Fibroblast of lung (primary cell): ENCODE results near the gene KCNMB3. TPM values are rescaled to one million over a fixed set of nuclear protein-coding genes. Genes with fewer than 3 reads are reported as not detected.

ENCODE experiments used
- DNase-seq, 2 donors: peaks; one replicate each; pipeline versions ENCODE4 v3.0.0 to v3.0.0-alpha.2; 2010; ENCODE audit warnings: low read depth in 2 of 2
- H2AFZ ChIP-seq: 2 replicates; pipeline ENCODE4 v1.5.1; 2012; ENCODE audit warnings: low read length, control low read depth, inconsistent platforms
- H3K27ac ChIP-seq: 2 replicates; pipeline ENCODE4 v1.5.1; 2011; ENCODE audit warnings: low read length, control low read depth; ENCODE audit not compliant: insufficient read depth
- H3K27me3 ChIP-seq: 2 replicates; pipeline ENCODE4 v1.5.1; 2011; ENCODE audit warnings: mild to moderate bottlenecking, low read length; ENCODE audit not compliant: control insufficient read depth, insufficient read depth
- H3K36me3 ChIP-seq: 2 replicates; pipeline ENCODE4 v1.5.1; 2011; ENCODE audit warnings: low read length; ENCODE audit not compliant: control insufficient read depth, insufficient read depth
- H3K4me1 ChIP-seq: 2 replicates; pipeline ENCODE4 v1.5.1; 2011; ENCODE audit warnings: low read length; ENCODE audit not compliant: control insufficient read depth, insufficient read depth; ENCODE audit errors: extremely low read depth
- H3K4me2 ChIP-seq: 2 replicates; pipeline ENCODE4 v1.5.1; 2011; ENCODE audit warnings: low read length, control low read depth; ENCODE audit not compliant: insufficient read depth; ENCODE audit errors: extremely low read depth
- H3K4me3 ChIP-seq, 4 experiments: fragments of 200-600 bp in 1 of 4; sonication (generic) in 1 of 4; replicated peaks in 1 of 4; 2 replicates each; pipeline ENCODE4 v1.5.1; 2011 to 2016; ENCODE audit warnings: low read length in 4 of 4, low read depth in 3 of 4, mild to moderate bottlenecking in 3 of 4, control low read depth in 2 of 4, inconsistent platforms in 1 of 4, mixed read lengths in 1 of 4; ENCODE audit not compliant: insufficient read depth in 1 of 4; ENCODE audit errors: control extremely low read depth in 1 of 4
- H3K79me2 ChIP-seq: 2 replicates; pipeline ENCODE4 v1.5.1; 2012; ENCODE audit warnings: mild to moderate bottlenecking, low read length, inconsistent platforms; ENCODE audit not compliant: control insufficient read depth, insufficient read depth
- H3K9ac ChIP-seq: 2 replicates; pipeline ENCODE4 v1.5.1; 2011; ENCODE audit warnings: mild to moderate bottlenecking, low read length, control low read depth; ENCODE audit not compliant: insufficient read depth
- H3K9me3 ChIP-seq: 2 replicates; pipeline ENCODE4 v1.5.1; 2012; ENCODE audit warnings: low read depth, low read length; ENCODE audit not compliant: control insufficient read depth, insufficient read depth
- H4K20me1 ChIP-seq: 2 replicates; pipeline ENCODE4 v1.5.1; 2011; ENCODE audit warnings: low read length; ENCODE audit not compliant: control insufficient read depth, insufficient read depth; ENCODE audit errors: extremely low read depth
- CTCF ChIP-seq, 2 donors: IDR thresholded peaks in 1 of 2; conservative IDR thresholded peaks in 1 of 2; 1 replicate in 1 of 2; 2 replicates in 1 of 2; pipeline ENCODE4 v1.5.1; 2011 to 2012; ENCODE audit warnings: low read length in 2 of 2, control low read depth in 1 of 2, inconsistent platforms in 1 of 2, low read depth in 1 of 2, mild to moderate bottlenecking in 1 of 2
- EZH2 ChIP-seq: IDR thresholded peaks from 2 replicates; pipeline ENCODE4 v1.5.1; 2012; ENCODE audit warnings: low read length, control low read depth, mild to moderate bottlenecking; ENCODE audit errors: missing control alignments
- polyA minus RNA-seq: library from RNA; depleted of rRNA, polyadenylated mRNA; stranded (reverse); fragments of >200 nt; gene quantifications from 2 replicates; pipeline ENCODE4 v1.2.3, GENCODE V29; 2011; ENCODE audit warnings: low replicate concordance
- polyA plus RNA-seq, 2 donors: library from polyadenylated mRNA; depleted of rRNA in 1 of 2; stranded (reverse) in 1 of 2; unstranded in 1 of 2; fragments of >200 nt; gene quantifications; 2 replicates each; pipeline ENCODE4 v1.2.1, GENCODE V29; 2011 to 2012; ENCODE audit warnings: missing spikeins in 1 of 2
- total RNA-seq: library from RNA; depleted of rRNA; stranded (reverse); fragments of >200 nt; gene quantifications from 2 replicates; pipeline ENCODE4 v1.2.1, GENCODE V29; 2014

The KCNMB3 gene
- 0.77 and 1.5 TPM in 2 replicates for total RNA-seq
- 0.76 and 1.3 TPM in 2 replicates for polyA plus RNA-seq
- polyA plus RNA-seq (2012): 1.7 and 2.1 TPM in 2 replicates
- polyA minus RNA-seq: 0.85 TPM in 1 of 2 replicates, not detected in the other

GRCh38 chr3:179250803-179251476, at the start of gene KCNMB3:
TSS of gene KCNMB3 (minus strand) at chr3:179251114. CDS start at chr3:179250990, 124 bp downstream.
- TF ChIP-seq EZH2: no peak
- Histone ChIP-seq H2AFZ (no peak within 1 kb of the TSS), H3K9ac (no peak within 1 kb of the TSS), H3K9me3 (no peaks in the 10 kb centered on the region), H3K4me2 (no peak within 1 kb of the TSS), H3K4me3 (no peak within 1 kb of the TSS), H3K4me1 (no peaks in the 10 kb centered on the region), H3K36me3 (peaks cover 4% of the 10 kb centered on the region), H3K27me3 (no peaks in the 10 kb centered on the region), H3K79me2 (no peaks in the 10 kb centered on the region), H3K27ac (no peak within 1 kb of the TSS), H4K20me1 (no peaks in the 10 kb centered on the region)
- DNase-seq: no peak

DNA sequence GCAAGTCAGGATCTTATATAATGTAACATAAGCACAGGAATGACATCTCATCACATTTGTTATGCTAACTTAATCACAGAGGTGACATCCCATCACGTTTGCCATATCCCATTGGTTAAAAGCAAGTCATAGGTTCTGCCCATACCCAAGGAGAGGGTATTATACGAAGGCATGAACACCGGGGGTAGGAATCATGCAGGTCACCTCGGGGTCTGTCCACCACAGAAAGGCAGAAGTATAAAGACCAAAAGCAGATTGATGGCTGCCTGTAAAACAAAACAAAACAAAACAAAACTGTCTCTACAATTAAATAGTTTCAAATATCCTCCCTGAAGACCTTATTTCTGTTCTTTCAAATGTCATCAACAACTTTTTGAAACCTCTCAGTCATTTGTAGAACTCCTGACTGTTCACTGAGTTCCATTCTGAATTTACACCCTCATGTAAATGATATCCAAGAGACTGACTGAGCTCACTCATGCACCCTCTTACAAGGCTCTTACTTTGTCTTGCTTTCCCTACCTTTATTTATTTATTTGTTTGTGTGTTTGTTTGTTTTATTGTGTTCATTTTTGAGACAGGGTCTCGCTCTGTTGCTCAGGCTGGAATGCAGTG, 49.2 kb upstream of the KCNMB3 start:
- Histone ChIP-seq H3K4me1 (no peaks in the 10 kb centered on the region), H3K4me2 (no peak overlapping the region), H3K9me3 (no peaks in the 10 kb centered on the region), H3K4me3 (no peak overlapping the region), H2AFZ (no peak overlapping the region), H3K36me3 (no peaks in the 10 kb centered on the region), H4K20me1 (no peaks in the 10 kb centered on the region), H3K79me2 (no peaks in the 10 kb centered on the region), H3K27ac (no peak overlapping the region), H3K9ac (no peak overlapping the region), H3K27me3 (no peaks in the 10 kb centered on the region)
- TF ChIP-seq EZH2 (no peak), CTCF (conservative IDR thresholded peaks at IDR 0.05 in 1 of 2, IDR thresholded peaks at IDR 0.05 in 1 of 2; ENCODE audit: low read depth in 1 of 2, low read length in 2 of 2) (no peak)
- DNase-seq: no peak

DNA sequence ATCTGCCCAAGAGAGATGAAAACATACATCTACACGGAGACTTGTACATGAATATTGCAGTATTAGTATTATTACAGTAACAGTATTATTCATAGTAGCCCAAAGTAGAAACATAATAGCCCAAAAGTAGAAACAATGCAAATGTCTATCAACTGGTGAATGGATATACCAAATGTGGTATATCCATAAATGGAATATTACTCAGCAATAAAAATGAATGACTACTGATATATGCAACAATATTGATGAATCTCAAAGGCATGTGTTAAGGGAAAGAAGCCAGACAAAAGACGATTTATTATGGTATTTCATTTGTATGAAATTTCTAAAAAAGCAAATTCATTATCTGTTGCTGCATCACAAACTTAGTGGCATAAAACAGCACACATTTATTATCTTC, 48.4 kb upstream of the KCNMB3 start:
- Histone ChIP-seq H3K4me1 (no peaks in the 10 kb centered on the region), H3K4me2 (no peak overlapping the region), H4K20me1 (no peaks in the 10 kb centered on the region), H3K27me3 (no peaks in the 10 kb centered on the region), H3K27ac (no peak overlapping the region), H3K9ac (no peak overlapping the region), H3K79me2 (no peaks in the 10 kb centered on the region), H2AFZ (no peak overlapping the region), H3K36me3 (no peaks in the 10 kb centered on the region), H3K9me3 (no peaks in the 10 kb centered on the region), H3K4me3 (no peak overlapping the region)
- no peak for DNase-seq
- TF ChIP-seq EZH2 (no peak), CTCF (conservative IDR thresholded peaks at IDR 0.05 in 1 of 2, IDR thresholded peaks at IDR 0.05 in 1 of 2; ENCODE audit: low read depth in 1 of 2, low read length in 2 of 2) (no peak)
